Iris pigment epithelial cell (primary cell): ENCODE measurements around the gene FBXO42.
A peak's percentile ranks its signal among the peaks of the same experiment; 100 is the strongest.
"Not testable (repeated sequence)": the region's sequence is repeated elsewhere in the genome, so short reads cannot be mapped to it uniquely, and the experiment has no call there.

Experiments
- DNase-seq: peaks from one replicate; pipeline ENCODE4 v3.0.0-alpha.2; 2011; ENCODE audit warnings: low read depth

Gene FBXO42

GRCh38 chr1:16244650-16245285 is 107.5 kb downstream of the FBXO42 start:
- DNase-seq: no peak

- peak; percentile 81 for DNase-seq
These were observed 108.2 kb downstream of the FBXO42 start for GRCh38 chr1:16243936-16244649.

- no peak for DNase-seq
These were observed 109.1 kb downstream of the FBXO42 start for GRCh38 chr1:16243215-16243610.

- DNase-seq: no peak
These were observed 109.6 kb downstream of the FBXO42 start for GRCh38 chr1:16242556-16243214.

GRCh38 chr1:16241221-16241708 is 111.0 kb downstream of the FBXO42 start:
- DNase-seq: no peak

GRCh38 chr1:16239972-16240491 is 112.2 kb downstream of the FBXO42 start:
- no peak for DNase-seq

- peak; percentile 44 for DNase-seq
These were observed 114.9 kb downstream of the FBXO42 start for GRCh38 chr1:16237343-16237830.

GRCh38 chr1:16236511-16237342 is 115.6 kb downstream of the FBXO42 start, which contains the start of gene CPLANE2:
Gene CPLANE2 (minus strand): TSS chr1:16237183. CDS start chr1:16236742, 441 bp downstream.
- peak; percentile 87 for DNase-seq

GRCh38 chr1:16235944-16236510 is 116.3 kb downstream of the FBXO42 start:
- DNase-seq: no peak

- DNase-seq: no peak
These were observed 116.9 kb downstream of the FBXO42 start for GRCh38 chr1:16235347-16235746.

GRCh38 chr1:16233431-16233830 is 118.8 kb downstream of the FBXO42 start:
- no peak for DNase-seq

GRCh38 chr1:16232316-16232710 is 120.0 kb downstream of the FBXO42 start:
- no peak for DNase-seq

GRCh38 chr1:16231331-16232315 is 120.7 kb downstream of the FBXO42 start:
- DNase-seq: no peak

GRCh38 chr1:16230744-16231143 is 121.5 kb downstream of the FBXO42 start:
- DNase-seq: no peak

GRCh38 chr1:16229976-16230740 is 122.1 kb downstream of the FBXO42 start:
- no peak for DNase-seq

GRCh38 chr1:16226490-16227179 is 125.6 kb downstream of the FBXO42 start:
- DNase-seq: no peak

GRCh38 chr1:16226129-16226489 is 126.2 kb downstream of the FBXO42 start:
- DNase-seq: no peak

GRCh38 chr1:16224472-16224871 is 127.8 kb downstream of the FBXO42 start:
- DNase-seq: no peak

GRCh38 chr1:16222716-16223115 is 129.6 kb downstream of the FBXO42 start:
- not testable (repeated sequence) for DNase-seq
